Measurements from ENCODE around the gene PPM1F.

- TF ChIP-seq POLR2A (IDR thresholded peaks at IDR 0.05) (no peak), CTCF (IDR thresholded peaks at IDR 0.05 in 8 of 11, conservative IDR thresholded peaks at IDR 0.05 in 3 of 11) (no peak), POLR2AphosphoS5 (IDR thresholded peaks at IDR 0.05) (no peak)
These were observed 54.2 kb downstream of the PPM1F start for GRCh38 chr22:21898354-21898896.
